ENCODE results near the gene PRKAB2.

- no peak for TF ChIP-seq CTCF (IDR thresholded peaks at IDR 0.05)
- no peak for TF ChIP-seq EP300 (IDR thresholded peaks at IDR 0.05)
Measured at GRCh38 chr1:147129116-147129873, 43.0 kb downstream of the PRKAB2 start.

Measured in stomach (tissue), 4 donors.